Neural cell (in vitro differentiated cells): ENCODE results near the gene ATP2C2.

Experiments
- MXI1 ChIP-seq: fragments of 450-650 bp; conservative IDR thresholded peaks from 2 replicates; pipeline ENCODE4 v1.6.1; 2014; ENCODE audit warnings: antibody characterized with exemption, mild to moderate bottlenecking; ENCODE audit not compliant: poor library complexity, severe bottlenecking
- RAD21 ChIP-seq: fragments of 450-650 bp; conservative IDR thresholded peaks from 2 replicates; pipeline ENCODE4 v1.6.1; 2014; ENCODE audit warnings: antibody characterized with exemption, mild to moderate bottlenecking, moderate library complexity
- TAF1 ChIP-seq: IDR thresholded peaks from 2 replicates; pipeline ENCODE4 v1.6.1; 2012; ENCODE audit warnings: low read depth
- TF ChIP-seq, protein P1 (sequence below): fragments of 450-650 bp; IDR thresholded peaks from 2 replicates; pipeline ENCODE4 v1.5.1; 2014; ENCODE audit warnings: antibody characterized with exemption, mild to moderate bottlenecking, moderate library complexity; ENCODE audit not compliant: poor library complexity, severe bottlenecking

DNA sequence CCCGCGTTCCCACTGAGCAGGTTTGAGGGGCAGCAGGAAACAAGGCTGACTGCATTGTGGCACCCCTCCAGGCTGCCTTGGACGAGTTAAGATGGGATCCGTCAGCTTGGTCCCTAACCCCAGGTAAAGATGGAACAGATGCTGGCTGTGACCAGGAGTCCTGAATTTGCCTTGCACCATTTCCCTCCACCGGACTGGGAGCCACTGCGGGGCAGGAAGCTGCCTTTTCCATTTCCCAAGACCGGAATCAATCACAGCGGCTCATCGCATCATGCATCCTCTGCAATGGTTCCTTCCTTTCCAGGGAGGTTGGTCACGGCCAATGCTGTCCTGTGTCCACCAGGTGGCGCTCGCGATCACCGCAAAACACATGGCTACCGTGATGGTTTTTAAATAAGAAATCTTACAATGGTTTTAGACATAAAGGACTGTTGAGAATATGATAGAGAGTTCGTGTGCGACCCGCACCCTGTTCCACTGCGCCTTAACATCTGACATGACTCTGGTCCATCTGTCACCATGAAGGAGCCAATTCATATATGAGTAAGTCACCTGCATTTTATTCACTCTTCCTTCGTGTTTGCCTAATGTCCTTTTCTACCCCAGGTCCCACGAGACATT is 143.0 kb downstream of the ATP2C2 start:
- TF ChIP-seq RAD21 = peak; percentile 98
- TF ChIP-seq, protein P1, sequence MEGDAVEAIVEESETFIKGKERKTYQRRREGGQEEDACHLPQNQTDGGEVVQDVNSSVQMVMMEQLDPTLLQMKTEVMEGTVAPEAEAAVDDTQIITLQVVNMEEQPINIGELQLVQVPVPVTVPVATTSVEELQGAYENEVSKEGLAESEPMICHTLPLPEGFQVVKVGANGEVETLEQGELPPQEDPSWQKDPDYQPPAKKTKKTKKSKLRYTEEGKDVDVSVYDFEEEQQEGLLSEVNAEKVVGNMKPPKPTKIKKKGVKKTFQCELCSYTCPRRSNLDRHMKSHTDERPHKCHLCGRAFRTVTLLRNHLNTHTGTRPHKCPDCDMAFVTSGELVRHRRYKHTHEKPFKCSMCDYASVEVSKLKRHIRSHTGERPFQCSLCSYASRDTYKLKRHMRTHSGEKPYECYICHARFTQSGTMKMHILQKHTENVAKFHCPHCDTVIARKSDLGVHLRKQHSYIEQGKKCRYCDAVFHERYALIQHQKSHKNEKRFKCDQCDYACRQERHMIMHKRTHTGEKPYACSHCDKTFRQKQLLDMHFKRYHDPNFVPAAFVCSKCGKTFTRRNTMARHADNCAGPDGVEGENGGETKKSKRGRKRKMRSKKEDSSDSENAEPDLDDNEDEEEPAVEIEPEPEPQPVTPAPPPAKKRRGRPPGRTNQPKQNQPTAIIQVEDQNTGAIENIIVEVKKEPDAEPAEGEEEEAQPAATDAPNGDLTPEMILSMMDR = peak; percentile 98
- TF ChIP-seq TAF1 = no peak
- TF ChIP-seq MXI1 = peak; percentile 35
